ENCODE data around the gene OR7G1.
A peak's percentile ranks its signal among the peaks of the same experiment; 100 is the strongest.

Gene OR7G1, protein sequence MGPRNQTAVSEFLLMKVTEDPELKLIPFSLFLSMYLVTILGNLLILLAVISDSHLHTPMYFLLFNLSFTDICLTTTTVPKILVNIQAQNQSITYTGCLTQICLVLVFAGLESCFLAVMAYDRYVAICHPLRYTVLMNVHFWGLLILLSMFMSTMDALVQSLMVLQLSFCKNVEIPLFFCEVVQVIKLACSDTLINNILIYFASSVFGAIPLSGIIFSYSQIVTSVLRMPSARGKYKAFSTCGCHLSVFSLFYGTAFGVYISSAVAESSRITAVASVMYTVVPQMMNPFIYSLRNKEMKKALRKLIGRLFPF

DNA sequence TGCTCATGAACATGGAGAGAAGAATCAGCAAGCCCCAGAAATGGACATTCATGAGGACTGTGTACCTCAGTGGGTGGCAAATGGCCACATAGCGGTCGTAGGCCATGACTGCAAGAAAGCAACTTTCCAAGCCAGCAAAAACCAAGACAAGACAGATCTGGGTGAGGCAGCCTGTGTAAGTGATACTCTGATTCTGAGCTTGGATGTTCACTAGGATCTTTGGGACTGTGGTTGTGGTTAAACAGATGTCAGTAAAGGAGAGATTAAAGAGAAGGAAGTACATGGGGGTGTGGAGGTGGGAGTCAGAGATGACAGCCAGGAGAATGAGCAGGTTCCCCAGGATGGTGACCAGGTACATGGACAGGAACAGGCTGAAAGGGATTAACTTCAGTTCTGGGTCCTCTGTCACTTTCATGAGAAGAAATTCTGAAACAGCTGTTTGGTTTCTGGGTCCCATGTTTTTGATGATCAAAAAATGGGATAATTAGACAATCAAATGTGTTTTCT, at the start of gene OR7G1:
Gene OR7G1 (minus strand): TSS at position 457 of the 507 bp plus-strand sequence. CDS start 0 bp downstream, at position 457.
- no peak for DNase-seq (ENCODE audit: low read depth in 2 of 3, low spot score in 1 of 3)

DNA sequence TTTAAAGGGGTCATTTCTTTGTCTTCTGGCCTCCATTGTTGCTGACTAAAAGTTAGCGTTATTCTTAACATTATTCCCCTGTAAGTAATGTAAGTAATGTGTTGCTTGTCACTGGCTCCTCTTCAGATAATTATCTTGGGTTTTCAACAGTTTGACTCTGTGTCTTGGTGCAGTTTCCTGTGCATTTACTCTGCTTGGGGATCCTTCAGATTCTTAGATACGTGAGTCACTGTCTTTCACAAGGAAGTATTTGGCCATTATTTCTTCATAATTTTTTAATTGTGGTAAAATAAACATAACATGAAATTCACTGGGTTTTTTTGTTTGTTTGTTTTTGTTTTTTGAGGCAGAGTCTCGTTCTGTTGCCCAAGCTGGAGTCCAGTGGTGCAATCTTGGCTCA, 49.7 kb upstream of the OR7G1 start:
- DNase-seq (ENCODE audit: low read depth in 2 of 3, low spot score in 1 of 3) = no peak

DNA sequence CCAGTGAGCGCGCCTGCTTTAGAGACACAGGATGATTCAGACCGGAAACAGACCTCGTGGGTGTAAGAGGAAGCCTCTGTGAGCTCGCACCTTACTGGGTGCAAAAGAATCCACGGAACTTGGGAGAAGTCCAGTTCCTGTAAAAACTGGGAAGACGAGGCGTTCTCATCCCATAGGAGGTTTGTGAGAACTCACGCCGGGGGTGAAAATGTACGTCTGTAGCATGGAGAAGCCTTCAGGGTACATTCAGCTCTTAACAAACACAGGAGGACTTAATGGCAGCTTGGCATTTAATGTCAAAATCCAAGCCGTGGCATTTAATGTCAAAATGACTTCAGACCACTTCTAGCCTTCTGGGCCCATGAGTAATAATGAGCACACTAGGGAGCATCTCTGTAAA, 45.9 kb upstream of the OR7G1 start:
- no peak for DNase-seq (ENCODE audit: low read depth in 2 of 3, low spot score in 1 of 3)

DNA sequence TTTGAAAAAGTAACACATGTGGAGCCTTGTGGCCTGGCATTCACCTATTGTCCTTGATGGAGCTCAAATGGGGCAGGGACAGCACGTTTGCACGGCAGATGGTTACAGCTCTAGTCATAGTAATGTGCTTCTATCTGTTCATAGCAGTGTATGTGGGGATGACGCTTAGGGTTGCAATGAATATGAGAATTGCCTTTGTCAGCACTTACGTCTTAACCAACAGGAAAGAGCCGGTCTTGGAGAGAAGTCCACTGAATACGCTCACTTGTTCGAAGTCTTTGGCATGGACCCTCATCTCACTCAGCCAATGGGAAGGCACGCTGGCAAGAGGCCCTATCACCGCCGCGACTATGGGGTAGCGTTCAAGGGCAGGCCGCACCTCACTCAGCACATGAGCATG, 44.3 kb upstream of the OR7G1 start:
- DNase-seq (ENCODE audit: low read depth in 2 of 3, low spot score in 1 of 3) = no peak

DNA sequence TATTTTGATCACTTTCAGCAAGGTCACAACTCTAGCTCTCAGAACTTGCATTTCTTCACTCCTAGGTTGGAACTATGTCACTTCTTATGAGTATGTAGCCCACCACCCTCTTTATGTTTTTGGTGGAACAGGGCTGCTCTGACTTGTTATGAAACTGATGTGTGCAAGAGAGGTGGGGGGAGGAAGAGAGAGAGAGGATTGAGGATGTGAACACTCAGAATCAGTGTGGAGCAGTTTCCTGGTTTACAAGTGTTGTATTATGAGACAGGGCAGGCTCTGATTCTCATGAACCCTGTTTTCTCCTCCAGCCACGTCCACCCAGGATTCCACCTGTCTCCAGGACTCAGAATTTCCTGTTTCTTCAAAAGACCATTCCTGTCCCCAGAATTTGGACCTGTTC, 40.7 kb upstream of the OR7G1 start:
- DNase-seq (ENCODE audit: low read depth in 2 of 3, low spot score in 1 of 3) = no peak

DNA sequence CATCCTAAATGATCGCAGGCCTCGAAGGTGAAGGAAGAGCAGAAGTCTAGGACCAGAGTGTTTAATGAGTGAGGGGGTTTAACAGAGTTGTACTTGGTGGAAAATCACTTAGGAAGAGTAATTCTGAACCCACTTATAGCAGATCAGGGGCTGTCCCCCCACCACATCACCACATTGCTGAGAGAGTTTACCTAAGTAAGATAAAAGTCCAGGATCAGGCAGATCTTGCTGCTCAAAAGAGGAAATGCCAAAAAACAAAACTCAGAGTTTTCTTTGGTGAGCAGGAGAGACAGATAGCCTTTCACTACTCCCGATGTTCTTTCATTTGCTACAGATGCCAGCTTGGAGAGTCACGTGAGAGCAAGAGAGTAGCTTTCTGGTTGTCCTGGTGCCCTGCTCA, 40.0 kb upstream of the OR7G1 start:
- no peak for DNase-seq (ENCODE audit: low read depth in 2 of 3, low spot score in 1 of 3)

DNA sequence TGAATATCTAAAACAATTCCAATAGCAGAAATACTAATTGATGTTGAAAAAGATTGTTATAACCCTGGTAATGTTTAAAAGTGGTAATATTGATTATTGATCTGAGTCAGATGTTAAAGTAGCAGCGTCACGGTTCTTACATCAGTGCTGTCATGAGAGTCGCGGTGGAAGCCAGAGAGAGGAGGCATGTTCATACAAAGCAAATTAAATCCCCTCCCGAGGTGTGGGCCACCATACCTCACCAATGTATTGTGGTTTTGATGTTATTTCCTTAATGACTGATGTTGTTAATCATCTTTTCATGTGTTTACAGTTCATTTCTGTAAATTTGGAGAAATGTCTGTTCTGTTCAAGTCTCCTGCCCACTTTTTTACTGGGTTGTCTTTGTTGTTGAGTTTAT, 35.8 kb upstream of the OR7G1 start:
- DNase-seq (ENCODE audit: low read depth in 2 of 3, low spot score in 1 of 3) = no peak

DNA sequence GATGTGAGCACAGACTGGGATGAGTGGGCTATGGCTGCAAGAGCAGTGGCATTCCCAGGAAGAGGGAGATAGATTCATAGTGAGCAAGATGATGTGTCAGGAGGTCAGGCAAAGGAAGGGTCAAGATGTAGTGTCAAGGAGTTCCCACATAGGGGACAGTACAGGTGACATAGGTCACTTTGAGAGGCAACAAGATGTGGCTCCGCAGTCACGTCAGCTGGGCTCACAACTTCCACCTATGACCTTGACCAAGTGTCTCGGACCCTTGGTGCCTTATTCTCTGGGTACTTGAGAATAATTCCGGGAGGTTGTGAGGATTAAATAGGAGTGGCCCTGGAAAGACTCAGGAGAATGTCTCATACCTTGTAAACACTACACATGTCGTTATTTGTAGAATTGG, 35.1 kb upstream of the OR7G1 start:
- DNase-seq (ENCODE audit: low read depth in 2 of 3, low spot score in 1 of 3) = no peak

DNA sequence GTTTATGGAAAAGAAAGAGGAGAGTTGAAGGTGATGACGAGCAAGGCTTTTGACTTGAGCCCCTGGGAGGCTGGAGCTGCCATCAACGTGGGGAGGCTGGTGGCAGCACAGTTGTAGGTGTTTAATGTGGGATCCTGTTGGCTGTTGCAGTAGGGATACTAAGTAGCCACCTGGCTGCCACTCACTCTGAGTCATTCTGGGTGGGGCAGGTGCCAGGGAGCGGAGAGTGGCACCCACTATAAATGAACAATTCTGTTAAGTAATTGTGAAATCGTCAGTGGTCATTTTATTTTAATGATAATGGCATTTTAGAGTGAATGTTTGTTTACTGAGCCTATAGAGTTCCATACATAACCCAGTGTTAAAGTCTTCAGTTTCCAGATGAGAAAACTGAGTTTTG, 34.4 kb upstream of the OR7G1 start:
- no peak for DNase-seq (ENCODE audit: low read depth in 2 of 3, low spot score in 1 of 3)

DNA sequence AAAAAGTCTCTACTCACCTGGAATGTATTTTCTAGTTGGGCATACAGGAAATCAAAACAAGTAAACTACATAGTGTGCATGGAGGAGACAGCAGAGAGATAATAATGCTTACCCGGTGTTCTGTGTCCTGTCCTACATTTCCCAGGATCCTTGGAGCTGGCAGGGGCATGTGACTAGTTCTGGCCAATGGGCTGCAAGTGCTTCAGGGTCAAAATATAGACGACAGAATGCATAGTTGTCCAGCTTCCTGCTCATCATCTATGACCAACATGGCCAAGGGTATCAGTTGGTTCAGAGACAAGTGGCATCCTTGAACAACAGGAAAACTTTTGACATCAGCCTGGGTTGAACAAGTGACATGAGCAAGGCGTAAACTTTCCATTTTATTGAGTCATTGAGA, 33.1 kb upstream of the OR7G1 start:
- DNase-seq (ENCODE audit: low read depth in 2 of 3, low spot score in 1 of 3) = no peak

DNA sequence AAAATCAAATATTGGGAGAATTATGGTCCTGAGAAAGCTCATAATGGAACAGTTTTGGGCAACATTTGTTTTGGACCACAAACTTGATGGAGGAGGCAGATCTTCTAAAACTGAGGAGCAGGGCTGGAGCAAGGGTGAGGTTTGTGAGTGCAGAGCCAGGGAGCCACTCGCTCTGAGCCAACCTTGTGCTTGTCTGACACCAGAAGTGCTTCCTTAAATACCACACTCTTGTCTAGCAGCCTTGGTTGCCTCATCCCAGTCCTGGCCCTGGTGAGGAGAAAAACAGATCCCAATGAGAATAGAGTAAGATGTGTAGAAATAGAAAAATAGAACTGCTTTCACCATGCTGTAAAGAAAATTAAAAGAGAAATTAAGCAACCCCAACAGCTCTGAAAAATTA, 31.3 kb upstream of the OR7G1 start:
- no peak for DNase-seq (ENCODE audit: low read depth in 2 of 3, low spot score in 1 of 3)

DNA sequence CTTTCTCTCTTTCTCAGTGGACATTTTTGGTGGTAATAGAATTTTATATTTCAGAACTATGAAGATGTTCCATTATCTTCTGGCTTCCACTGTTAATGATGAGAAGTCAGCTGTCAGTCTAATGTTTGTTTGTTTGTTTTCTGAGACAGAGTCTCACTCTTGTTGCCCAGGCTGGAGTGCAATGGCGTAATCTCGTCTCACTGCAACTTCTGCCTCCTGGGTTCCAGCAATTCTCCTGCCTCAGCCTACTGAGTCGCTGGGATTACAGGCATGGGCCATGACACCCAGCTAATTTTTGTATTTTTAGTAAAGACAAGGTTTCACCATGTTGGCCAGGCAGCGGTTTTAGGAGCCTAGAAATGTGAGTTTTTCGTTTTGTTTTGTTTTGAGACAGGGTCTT, 29.4 kb upstream of the OR7G1 start:
- no peak for DNase-seq (ENCODE audit: low read depth in 2 of 3, low spot score in 1 of 3)

DNA sequence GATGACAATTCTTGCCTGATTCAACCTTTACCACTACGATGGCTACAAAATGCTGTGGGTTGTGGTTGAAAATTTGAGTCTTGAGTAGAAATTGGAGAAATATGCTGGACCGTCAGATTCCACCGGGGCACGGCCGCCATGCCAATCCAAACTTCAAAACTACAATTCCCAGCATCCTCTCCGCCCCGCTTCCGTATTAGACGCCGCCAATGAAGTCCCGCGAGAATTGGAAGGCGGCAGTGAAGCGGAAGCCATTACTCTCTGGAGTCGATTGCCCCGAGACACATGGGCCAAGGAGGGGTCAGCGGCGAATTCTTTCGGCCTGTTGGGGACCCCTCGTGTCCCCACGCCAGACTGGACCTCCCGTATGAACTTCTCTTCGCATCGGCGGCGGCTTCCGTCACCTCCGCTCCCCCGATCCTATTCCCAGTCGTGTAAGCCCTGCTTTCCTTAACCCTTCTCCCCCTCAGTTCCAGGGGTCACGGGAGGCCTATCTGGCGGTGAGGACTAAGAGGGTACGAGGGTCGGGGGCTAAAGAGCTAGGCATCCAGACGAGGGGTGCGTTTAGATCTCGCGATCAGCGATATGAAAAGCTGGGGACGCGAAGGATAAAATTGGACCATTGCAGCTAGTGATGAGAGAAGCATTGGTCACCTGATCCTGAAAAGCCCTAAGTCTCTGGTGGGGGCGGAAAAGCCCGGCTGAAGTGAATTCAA, 24.8 kb upstream of the OR7G1 start, which contains the start of gene ZNF317:
Gene ZNF317 (plus strand): TSS at position 239 of the 716 bp plus-strand sequence. CDS start 15,620 bp downstream, outside the sequence.
- peak; percentile 80 to 87 (median 83) for DNase-seq (ENCODE audit: low read depth in 2 of 3, low spot score in 1 of 3)

DNA sequence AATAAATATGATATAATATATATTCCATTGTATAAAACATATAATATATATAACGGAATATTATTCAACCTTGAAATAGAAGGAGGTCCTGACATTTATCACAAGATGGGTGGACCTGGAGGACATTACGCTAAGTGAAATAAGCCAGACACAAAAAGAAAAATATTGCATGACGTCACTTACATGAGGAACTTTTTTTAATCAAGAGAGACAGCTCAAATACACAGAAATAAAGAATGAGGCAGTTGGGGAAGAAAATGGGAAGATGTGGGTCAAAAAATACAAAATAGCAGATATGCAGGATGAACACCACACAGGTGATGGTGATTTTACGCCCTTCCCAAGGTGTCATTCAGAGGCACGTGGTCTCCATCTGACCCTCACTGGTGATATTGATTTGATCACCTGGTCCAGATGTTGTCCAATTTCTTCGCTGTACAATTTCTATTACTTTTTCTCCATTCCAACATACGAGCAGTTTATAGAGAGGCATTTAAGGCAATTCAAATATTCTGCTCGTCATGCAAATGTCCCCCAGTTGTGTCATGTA, 24.1 kb upstream of the OR7G1 start:
- no peak for DNase-seq (ENCODE audit: low read depth in 2 of 3, low spot score in 1 of 3)

DNA sequence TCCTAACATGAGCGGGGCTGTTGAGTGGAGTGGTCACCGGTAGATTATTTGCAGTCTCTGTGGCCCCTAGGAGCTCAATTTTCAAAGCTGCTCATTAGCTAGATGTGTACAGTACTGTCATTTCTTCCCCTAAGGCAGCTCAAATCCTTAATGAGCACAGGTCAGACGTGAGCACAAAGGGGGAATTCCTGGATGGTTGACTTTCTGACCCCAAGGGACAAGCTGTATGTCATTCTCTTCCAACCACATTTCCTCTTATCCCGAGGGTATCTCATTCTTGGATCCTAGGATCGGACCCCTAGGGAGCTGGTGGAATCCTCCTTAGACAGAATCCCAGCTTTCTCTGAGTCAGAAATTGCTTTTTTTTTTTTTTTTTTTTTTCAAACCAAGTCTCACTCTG, 16.9 kb upstream of the OR7G1 start:
- no peak for DNase-seq (ENCODE audit: low read depth in 2 of 3, low spot score in 1 of 3)

DNA sequence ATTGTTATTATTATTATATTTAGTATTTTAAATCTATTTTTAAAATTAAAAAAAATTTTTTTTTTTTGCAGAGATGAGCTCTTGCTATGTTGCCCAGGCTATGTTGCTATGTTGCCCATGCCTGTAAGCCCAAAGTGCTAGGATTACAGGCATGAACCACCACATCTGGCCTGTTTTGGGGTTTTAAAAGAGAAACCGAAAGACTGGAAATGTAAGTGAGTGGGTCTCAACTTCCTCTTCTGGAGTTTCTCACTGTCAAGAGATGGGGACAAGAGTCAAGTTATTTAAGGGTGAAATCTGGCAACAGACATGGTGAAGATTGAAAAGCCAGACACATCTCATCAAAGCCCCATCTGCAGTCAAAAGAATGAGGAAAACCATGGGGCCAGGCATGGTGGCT, 15.4 kb upstream of the OR7G1 start:
- no peak for DNase-seq (ENCODE audit: low read depth in 2 of 3, low spot score in 1 of 3)

DNA sequence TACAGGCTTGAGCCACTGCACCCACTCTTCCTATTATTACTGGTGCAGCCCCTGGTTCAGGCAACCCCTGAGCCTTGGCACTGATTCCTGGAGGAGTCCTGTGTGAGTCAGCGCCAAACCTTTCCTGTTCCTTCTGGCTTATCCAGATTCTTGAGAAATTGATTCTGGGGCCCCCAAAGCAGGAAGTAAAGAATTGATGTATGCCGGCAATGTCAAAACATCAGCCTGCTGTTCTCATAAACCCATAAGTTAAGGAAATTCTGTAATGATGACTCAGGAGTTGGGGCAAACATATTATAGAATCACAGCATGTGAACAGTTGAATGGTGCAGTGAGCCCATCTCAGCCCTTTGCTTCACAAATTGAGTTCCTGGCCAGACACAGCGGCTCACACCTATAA, 12.6 kb upstream of the OR7G1 start:
- DNase-seq (ENCODE audit: low read depth in 2 of 3, low spot score in 1 of 3) = no peak

DNA sequence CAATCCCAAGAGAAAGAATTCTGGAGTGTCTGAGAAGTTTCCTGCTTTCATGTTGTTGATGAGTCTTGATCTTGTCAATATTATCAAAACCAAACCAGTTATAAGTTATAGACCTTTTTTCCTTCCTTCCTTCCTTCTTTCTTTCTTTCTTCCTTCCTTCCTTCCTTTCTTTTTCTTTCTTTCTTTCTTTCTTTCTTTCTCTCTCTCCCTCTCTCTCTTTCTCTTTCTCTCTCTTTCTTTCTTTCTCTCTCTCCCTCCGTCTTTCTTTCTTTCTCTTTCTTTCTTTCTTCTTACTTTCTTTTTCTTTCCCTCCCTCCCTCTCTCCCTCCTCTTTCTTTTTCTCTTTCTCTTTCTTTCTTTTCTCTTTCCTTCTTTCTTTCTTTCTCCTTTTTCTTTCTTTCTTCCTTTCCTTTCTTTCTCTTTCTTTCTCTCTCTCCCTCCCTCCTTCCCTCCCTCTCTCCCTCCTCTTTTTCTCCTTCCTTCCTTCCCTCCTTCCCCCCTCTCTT, 11.4 kb upstream of the OR7G1 start, which contains the start of gene OR7G3:
Gene OR7G3 (minus strand): TSS at position 51 of the 506 bp plus-strand sequence. CDS start 0 bp downstream, at position 51.
- DNase-seq (ENCODE audit: low read depth in 2 of 3, low spot score in 1 of 3) = no peak

DNA sequence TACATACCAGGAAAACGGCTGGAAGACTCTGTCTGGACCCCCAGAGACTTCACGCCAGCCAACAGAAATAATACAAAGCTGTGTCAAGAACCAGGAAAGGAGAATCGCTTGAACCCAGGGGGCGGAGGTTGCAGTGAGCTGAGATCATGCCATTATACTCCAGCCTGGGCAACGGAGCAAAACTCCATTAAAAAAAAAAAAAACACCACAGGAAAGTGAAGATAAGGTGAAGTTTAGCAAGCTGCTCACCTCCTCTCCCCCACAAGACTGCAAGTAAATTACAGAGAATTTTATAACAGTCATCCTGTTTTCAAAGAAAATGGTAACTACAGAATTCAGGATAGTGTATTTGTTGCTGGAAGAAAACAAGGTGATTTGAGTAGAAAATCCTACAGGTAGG, 984 bp upstream of the OR7G1 start:
- no peak for DNase-seq (ENCODE audit: low read depth in 2 of 3, low spot score in 1 of 3)

DNA sequence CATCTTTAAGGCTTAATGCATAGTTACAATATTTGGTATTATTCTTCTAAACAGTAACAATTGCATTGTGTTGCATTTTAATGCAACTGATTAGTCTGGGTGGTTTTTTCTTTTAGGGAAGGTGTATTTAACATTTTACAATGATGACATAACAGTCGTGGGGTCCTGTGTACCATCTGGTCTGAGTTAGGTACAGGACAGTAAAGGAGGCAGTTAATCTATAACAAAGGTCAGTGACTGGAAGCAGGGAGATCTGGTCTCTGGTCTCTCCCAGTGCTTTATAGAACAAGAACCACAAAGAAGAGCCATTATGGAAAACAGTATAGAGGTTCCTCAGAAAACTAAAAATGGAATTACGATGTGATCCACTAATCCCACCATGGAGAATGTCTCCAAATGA, 5.6 kb downstream of the OR7G1 start:
- no peak for DNase-seq (ENCODE audit: low read depth in 2 of 3, low spot score in 1 of 3)

DNA sequence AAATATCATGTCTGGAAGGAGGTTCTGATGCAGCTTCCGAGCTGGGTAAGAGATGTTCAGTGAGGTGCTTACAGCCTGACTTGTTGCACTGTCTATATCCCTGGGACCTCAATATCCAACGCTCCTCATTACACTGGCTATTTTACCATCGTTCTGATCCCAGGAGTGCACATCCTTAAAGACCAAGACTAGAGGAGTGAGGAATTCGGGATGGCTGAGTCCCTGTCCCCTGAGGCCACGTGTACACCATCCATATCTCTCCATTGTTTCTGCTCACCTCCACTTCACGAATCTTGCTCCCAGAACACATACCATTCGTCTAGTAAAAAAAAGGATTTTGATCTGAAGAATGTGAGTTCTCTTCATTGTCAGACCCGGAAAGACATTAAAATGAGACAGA, 8.2 kb downstream of the OR7G1 start, which contains the start of gene OR7G2:
Gene OR7G2 (minus strand): TSS at position 101 of the 400 bp plus-strand sequence. CDS start 4,232 bp downstream, outside the sequence.
- no peak for DNase-seq (ENCODE audit: low read depth in 2 of 3, low spot score in 1 of 3)

DNA sequence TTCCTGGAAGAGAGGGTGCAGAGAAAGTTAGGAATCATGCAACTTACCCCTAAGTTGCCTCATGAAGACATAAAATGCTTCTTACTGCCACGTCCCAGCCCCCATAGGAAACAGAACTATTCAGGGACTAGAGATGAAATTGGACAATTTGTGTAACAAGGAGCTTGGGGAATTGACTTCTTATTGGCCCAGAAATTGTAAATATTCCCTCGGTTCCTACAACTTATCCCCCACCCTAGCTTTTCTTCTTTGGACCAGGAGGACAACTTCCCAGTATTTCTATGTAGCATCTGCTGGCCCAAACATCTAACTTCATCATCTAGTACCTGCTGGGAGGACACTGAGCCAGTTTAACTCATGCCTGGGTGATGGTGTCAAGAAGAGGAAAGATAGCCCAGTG, 28.8 kb downstream of the OR7G1 start, which contains the start of gene OR1M1:
Gene OR1M1 (plus strand): TSS at position 301 of the 400 bp plus-strand sequence. CDS start 6,184 bp downstream, outside the sequence.
- no peak for DNase-seq (ENCODE audit: low read depth in 2 of 3, low spot score in 1 of 3)
